Retinal pigment epithelial cell (primary cell): ENCODE data around the gene NFAM1.
A peak's percentile ranks its signal among the peaks of the same experiment; 100 is the strongest.

Experiments
- DNase-seq: peaks from one replicate; pipeline ENCODE4 v3.0.0-alpha.2; 2010; ENCODE audit warnings: low read depth
- H3K4me3 ChIP-seq: 2 replicates; pipeline ENCODE4 v1.5.1; 2011; ENCODE audit warnings: mild to moderate bottlenecking, low read length, control low read depth, moderate library complexity
- TF ChIP-seq, protein P1 (sequence below): conservative IDR thresholded peaks from 2 replicates; pipeline ENCODE4 v1.5.1; 2011; ENCODE audit warnings: low read depth, low read length, control low read depth, inconsistent platforms

The NFAM1 gene

GRCh38 chr22:42450862-42451261, 18.7 kb upstream of the NFAM1 start:
- no peak for DNase-seq
- TF ChIP-seq, protein P1, sequence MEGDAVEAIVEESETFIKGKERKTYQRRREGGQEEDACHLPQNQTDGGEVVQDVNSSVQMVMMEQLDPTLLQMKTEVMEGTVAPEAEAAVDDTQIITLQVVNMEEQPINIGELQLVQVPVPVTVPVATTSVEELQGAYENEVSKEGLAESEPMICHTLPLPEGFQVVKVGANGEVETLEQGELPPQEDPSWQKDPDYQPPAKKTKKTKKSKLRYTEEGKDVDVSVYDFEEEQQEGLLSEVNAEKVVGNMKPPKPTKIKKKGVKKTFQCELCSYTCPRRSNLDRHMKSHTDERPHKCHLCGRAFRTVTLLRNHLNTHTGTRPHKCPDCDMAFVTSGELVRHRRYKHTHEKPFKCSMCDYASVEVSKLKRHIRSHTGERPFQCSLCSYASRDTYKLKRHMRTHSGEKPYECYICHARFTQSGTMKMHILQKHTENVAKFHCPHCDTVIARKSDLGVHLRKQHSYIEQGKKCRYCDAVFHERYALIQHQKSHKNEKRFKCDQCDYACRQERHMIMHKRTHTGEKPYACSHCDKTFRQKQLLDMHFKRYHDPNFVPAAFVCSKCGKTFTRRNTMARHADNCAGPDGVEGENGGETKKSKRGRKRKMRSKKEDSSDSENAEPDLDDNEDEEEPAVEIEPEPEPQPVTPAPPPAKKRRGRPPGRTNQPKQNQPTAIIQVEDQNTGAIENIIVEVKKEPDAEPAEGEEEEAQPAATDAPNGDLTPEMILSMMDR, result no peak
- no peak overlapping the region for H3K4me3 ChIP-seq

DNA sequence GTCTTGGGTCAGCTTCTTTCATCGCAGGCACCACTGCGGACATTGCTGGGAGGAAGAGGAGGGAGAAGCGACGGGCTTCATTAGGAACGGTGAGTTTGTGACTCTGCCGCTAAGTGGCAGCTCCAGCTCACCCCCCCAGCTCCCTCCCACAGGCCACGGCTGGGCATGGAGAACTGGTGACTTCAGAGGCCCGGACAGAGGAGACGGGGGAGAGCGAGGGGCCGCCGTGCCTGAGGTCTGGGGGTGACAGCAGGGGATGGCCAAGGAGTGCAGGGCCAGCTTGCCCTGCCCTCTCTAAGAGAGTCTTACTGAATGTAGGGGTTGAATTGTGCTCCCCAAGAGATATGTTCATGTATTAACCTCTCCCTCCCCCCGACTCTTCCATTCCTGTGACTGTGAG, 13.9 kb upstream of the NFAM1 start:
- TF ChIP-seq, protein P1, result no peak
- DNase-seq, result no peak
- no peak overlapping the region for H3K4me3 ChIP-seq

- H3K4me3 ChIP-seq, result peak overlapping the region; percentile 54
- TF ChIP-seq, protein P1, result peak; percentile 91
- DNase-seq, result peak; percentile 68
Observed at GRCh38 chr22:42444077-42444904, 12.1 kb upstream of the NFAM1 start.

GRCh38 chr22:42443240-42444076, 11.3 kb upstream of the NFAM1 start:
- TF ChIP-seq, protein P1, result no peak
- H3K4me3 ChIP-seq, result peak overlapping the region; percentile 54

DNA sequence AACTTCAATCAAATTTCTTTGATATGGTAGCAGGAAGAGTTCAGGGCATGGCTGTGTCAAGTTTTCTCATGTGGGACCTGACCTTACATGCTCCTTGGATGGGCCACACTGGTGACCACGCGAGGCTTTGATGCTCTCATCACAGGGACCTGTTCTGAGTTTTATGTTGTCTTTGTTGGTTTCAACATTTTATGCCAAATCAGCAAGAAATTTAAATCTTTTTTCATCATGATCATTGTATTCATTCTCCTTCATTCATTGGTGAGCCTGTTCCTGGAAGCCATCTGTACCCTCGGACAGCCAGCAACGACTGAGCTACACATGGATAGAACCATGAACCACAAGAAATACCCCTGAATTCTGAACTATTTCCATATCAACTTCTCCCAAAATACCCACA, 10.5 kb upstream of the NFAM1 start:
- no peak for DNase-seq
- H3K4me3 ChIP-seq, result no peak overlapping the region
- TF ChIP-seq, protein P1, result no peak

More at GRCh38 chr22:42443240-42444076, 11.3 kb upstream of the NFAM1 start:
- no peak for DNase-seq

DNA sequence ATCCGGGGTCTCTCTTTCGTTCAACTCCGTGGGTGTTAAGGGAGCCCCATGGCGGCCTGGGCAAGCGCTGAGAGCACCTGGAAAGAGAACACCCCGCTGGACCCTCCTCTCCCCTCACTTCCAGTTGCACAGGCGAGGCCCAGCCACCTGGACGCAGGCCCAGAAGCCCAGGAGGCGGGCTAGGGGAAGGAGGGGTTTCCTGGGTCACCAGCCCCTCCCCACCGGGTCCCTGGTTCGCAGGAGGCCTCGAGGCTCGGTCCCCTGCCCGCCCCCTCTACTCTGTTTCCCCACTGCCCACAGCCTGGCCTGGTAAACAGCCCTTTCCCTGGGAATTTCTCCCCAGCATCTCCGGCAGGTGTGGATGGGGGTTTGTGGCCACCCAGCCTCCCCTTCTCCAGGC, 8.5 kb upstream of the NFAM1 start:
- DNase-seq, result no peak
- no peak overlapping the region for H3K4me3 ChIP-seq
- TF ChIP-seq, protein P1, result no peak
